ENCODE data around the gene ZNF565.

DNA sequence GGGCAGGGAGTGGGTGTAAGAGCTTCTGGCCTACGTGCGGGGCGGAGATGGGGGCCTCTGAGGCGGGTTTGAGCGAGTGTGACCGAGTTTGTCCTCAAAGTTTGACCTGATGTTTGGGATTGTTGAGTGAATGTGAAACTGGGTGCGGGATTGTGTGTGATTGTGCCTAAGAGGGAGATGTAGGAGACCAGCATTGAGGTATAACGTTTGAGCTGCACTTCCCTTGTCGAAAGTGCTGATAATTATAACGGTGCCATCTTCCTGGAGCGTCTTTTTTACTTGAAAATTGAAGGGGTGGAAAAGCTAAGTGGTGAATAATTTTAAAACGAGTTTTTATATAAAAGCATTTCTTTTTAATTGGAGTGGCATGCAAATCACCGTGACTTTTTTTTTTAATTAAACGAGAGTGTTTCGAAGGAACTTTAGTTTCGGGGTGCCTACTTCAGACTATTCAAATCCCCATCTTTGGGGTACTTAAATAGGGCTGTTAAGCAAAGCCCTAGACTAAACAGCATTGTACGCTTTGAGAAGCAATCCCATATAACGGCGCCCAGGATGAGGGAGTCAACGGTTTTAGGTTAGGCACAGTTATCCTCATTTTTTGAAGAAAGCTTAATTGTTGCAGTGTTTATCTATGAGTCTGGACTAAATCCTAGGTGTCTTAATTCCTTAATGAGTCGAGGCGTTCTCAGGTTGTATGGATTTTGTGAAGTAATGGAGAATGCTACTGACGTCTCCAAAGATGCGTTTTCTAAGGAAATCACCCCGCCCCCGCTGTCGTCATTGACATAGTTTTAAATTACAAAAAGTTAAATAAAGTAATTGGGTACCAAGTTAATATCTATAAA lies 1.0 kb upstream of the ZNF565 start:
- no peak for TF ChIP-seq CTCF (IDR thresholded peaks at IDR 0.05; ENCODE audit: insufficient read depth, low read length)
- no peak for TF ChIP-seq REST (IDR thresholded peaks at IDR 0.05; ENCODE audit: insufficient replicate concordance, low read depth)
- TF ChIP-seq POLR2AphosphoS5 (IDR thresholded peaks at IDR 0.05; ENCODE audit: low read depth) = no peak
